SK-N-SH treated with all-trans-retinoic acid at 6 μM for 48 hours (cell line): Measurements from ENCODE around the gene PPARA.

ENCODE experiments used
- ARNTL ChIP-seq: fragments of 450-650 bp; formaldehyde crosslinking; IDR thresholded peaks from 2 replicates; pipeline ENCODE4 v1.5.0; 2020; ENCODE audit warnings: low read depth, mild to moderate bottlenecking, moderate library complexity, borderline replicate concordance
- BACH2 ChIP-seq: fragments of 250-450 bp; sonication (Bioruptor Pico); IDR thresholded peaks from 2 replicates; pipeline ENCODE4 v1.9.0; 2021; ENCODE audit warnings: mild to moderate bottlenecking, borderline replicate concordance
- ESRRG ChIP-seq: fragments of 250-450 bp; sonication (Bioruptor Pico); IDR thresholded peaks from 2 replicates; pipeline ENCODE4 v1.6.1; 2021; ENCODE audit warnings: mild to moderate bottlenecking
- GLIS3 ChIP-seq: fragments of 250-450 bp; sonication (Bioruptor Pico); IDR thresholded peaks from 2 replicates; pipeline ENCODE4 v1.5.0; 2020; ENCODE audit warnings: mild to moderate bottlenecking, moderate library complexity
- ISL1 ChIP-seq: fragments of 250-450 bp; sonication (Bioruptor Pico); IDR thresholded peaks from 2 replicates; pipeline ENCODE4 v2.1.2; 2022; ENCODE audit warnings: mild to moderate bottlenecking, moderate library complexity
- PATZ1 ChIP-seq: fragments of 250-450 bp; sonication (Bioruptor Pico); IDR thresholded peaks from 2 replicates; pipeline ENCODE4 v1.8.0; 2020; ENCODE audit warnings: mild to moderate bottlenecking, moderate library complexity, borderline replicate concordance
- TOX ChIP-seq: fragments of 250-450 bp; sonication (Bioruptor Pico); IDR thresholded peaks from 2 replicates; pipeline ENCODE4 v1.8.0; 2021; ENCODE audit warnings: mild to moderate bottlenecking, moderate library complexity, borderline replicate concordance
- ZFP3 ChIP-seq: fragments of 250-450 bp; sonication (Bioruptor Pico); IDR thresholded peaks from 2 replicates; pipeline ENCODE4 v1.5.0; 2020; ENCODE audit warnings: mild to moderate bottlenecking, moderate library complexity
- ZFP30 ChIP-seq: fragments of 450-650 bp; formaldehyde crosslinking; IDR thresholded peaks from 2 replicates; pipeline ENCODE4 v1.5.0; 2022; ENCODE audit warnings: mild to moderate bottlenecking, moderate library complexity
- ZNF70 ChIP-seq: fragments of 450-650 bp; formaldehyde crosslinking; IDR thresholded peaks from 2 replicates; pipeline ENCODE4 v1.5.0; 2020; ENCODE audit warnings: mild to moderate bottlenecking, moderate library complexity

DNA sequence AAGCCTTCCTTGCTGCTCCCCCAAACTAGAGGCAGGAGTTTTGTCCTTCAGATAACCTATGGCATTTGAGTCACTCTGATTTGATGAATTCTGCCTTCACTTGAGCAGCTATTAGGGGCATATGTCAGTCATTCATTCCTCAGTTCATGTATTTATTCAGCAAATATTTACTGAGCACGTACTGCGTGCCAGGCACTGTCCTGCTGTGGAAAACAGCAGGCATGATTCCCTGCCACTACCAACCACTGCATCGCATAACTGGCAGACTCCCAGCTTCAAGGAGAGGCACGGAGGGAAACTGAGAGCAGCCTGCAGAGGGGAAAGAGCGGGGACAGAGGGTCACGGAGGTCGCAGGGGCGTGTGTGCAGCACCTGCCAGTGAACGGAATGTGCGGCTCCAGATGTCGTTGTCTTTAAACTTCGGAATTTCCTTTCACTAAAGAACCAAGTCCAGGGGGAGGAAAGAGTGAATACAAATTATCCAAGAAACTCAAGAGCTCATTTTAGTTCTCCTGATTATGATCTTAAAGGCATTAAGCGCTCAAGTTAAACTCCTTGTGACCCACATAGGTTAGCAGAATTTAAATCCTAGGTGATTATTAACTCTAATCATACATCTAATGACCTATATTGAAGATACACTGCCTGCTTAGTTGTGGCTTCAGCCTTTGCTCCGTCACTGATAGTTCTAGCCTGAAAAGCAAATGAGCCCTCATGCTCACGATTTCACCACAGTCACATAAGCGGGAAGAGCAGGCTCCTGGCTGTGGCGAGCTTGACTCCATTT is 12.6 kb downstream of the PPARA start:
- TF ChIP-seq ARNTL (CRISPR knock-in tag) (no peak), ZNF70 (CRISPR knock-in tag) (no peak), GLIS3 (CRISPR knock-in tag) (no peak), PATZ1 (no peak), ISL1 (no peak), BACH2 (CRISPR knock-in tag) (no peak), ESRRG (CRISPR knock-in tag) (no peak), ZFP30 (no peak), TOX (no peak), ZFP3 (CRISPR knock-in tag) (no peak)
